ENCODE measurements around the gene KRT12. TPM values are rescaled to one million over a fixed set of nuclear protein-coding genes. Genes with fewer than 3 reads are reported as not detected.

The KRT12 gene
- total and polyA plus RNA-seq, 2 donors (not counting 1 experiment from before 2014, with no cell fraction given): not detected

- Histone ChIP-seq H3K27ac (ENCODE audit: insufficient read depth, low read length) (peak overlapping the region; percentile 68), H3K4me1 (ENCODE audit: control insufficient read depth, extremely low read depth, insufficient read depth, low read length) (no peaks in the 10 kb centered on the region), H3K4me3 (replicated peaks in 1 of 4; ENCODE audit: control extremely low read depth in 1 of 4, insufficient read depth in 1 of 4, low read depth in 3 of 4, low read length in 4 of 4) (peak overlapping the region; percentile 63 to 99 (median 78)), H3K9me3 (ENCODE audit: control insufficient read depth, insufficient read depth, low read depth, low read length) (no peaks in the 10 kb centered on the region), H3K27me3 (ENCODE audit: control insufficient read depth, insufficient read depth, low read length) (no peaks in the 10 kb centered on the region), H3K9ac (ENCODE audit: insufficient read depth, low read length) (peak overlapping the region; percentile 75), H3K36me3 (ENCODE audit: control insufficient read depth, insufficient read depth, low read length) (no peaks in the 10 kb centered on the region), H4K20me1 (ENCODE audit: control insufficient read depth, extremely low read depth, insufficient read depth, low read length) (no peaks in the 10 kb centered on the region), H3K4me2 (ENCODE audit: extremely low read depth, insufficient read depth, low read length) (peak overlapping the region; percentile 94), H2AFZ (ENCODE audit: low read length) (peak overlapping the region; percentile 86), H3K79me2 (ENCODE audit: control insufficient read depth, insufficient read depth, low read length) (peaks cover 3% of the 10 kb centered on the region)
- no peak for TF ChIP-seq CTCF (conservative IDR thresholded peaks at IDR 0.05 in 1 of 2, IDR thresholded peaks at IDR 0.05 in 1 of 2; ENCODE audit: low read depth in 1 of 2, low read length in 2 of 2)
- no peak for TF ChIP-seq EZH2 (IDR thresholded peaks at IDR 0.05; ENCODE audit: low read length, missing control alignments)
- peak; percentile 76 to 82 for DNase-seq (ENCODE audit: low read depth in 2 of 2)
Measured at GRCh38 chr17:40818733-40819527, 48.1 kb downstream of the KRT12 start.

- peak in 1 of 2 donors; percentile 8 for DNase-seq (ENCODE audit: low read depth in 2 of 2)
- Histone ChIP-seq H3K36me3 (ENCODE audit: control insufficient read depth, insufficient read depth, low read length) (no peaks in the 10 kb centered on the region), H3K27me3 (ENCODE audit: control insufficient read depth, insufficient read depth, low read length) (no peaks in the 10 kb centered on the region), H3K27ac (ENCODE audit: insufficient read depth, low read length) (peak overlapping the region; percentile 68), H4K20me1 (ENCODE audit: control insufficient read depth, extremely low read depth, insufficient read depth, low read length) (no peaks in the 10 kb centered on the region), H3K4me3 (replicated peaks in 1 of 4; ENCODE audit: control extremely low read depth in 1 of 4, insufficient read depth in 1 of 4, low read depth in 3 of 4, low read length in 4 of 4) (peak overlapping the region; percentile 63 to 99 (median 78)), H2AFZ (ENCODE audit: low read length) (peak overlapping the region; percentile 13), H3K9ac (ENCODE audit: insufficient read depth, low read length) (peak overlapping the region; percentile 75), H3K79me2 (ENCODE audit: control insufficient read depth, insufficient read depth, low read length) (peaks cover 3% of the 10 kb centered on the region), H3K4me2 (ENCODE audit: extremely low read depth, insufficient read depth, low read length) (peak overlapping the region; percentile 49), H3K9me3 (ENCODE audit: control insufficient read depth, insufficient read depth, low read depth, low read length) (no peaks in the 10 kb centered on the region), H3K4me1 (ENCODE audit: control insufficient read depth, extremely low read depth, insufficient read depth, low read length) (no peaks in the 10 kb centered on the region)
- TF ChIP-seq CTCF (conservative IDR thresholded peaks at IDR 0.05 in 1 of 2, IDR thresholded peaks at IDR 0.05 in 1 of 2; ENCODE audit: low read depth in 1 of 2, low read length in 2 of 2): no peak
- no peak for TF ChIP-seq EZH2 (IDR thresholded peaks at IDR 0.05; ENCODE audit: low read length, missing control alignments)
Measured at GRCh38 chr17:40818343-40818732, 48.7 kb downstream of the KRT12 start.

GRCh38 chr17:40817103-40817682 is 49.8 kb downstream of the KRT12 start:
- no peak overlapping the region for H3K4me3 ChIP-seq (replicated peaks in 1 of 4; ENCODE audit: control extremely low read depth in 1 of 4, insufficient read depth in 1 of 4, low read depth in 3 of 4, low read length in 4 of 4)
- TF ChIP-seq CTCF (conservative IDR thresholded peaks at IDR 0.05 in 1 of 2, IDR thresholded peaks at IDR 0.05 in 1 of 2; ENCODE audit: low read depth in 1 of 2, low read length in 2 of 2) (no peak), EZH2 (IDR thresholded peaks at IDR 0.05; ENCODE audit: low read length, missing control alignments) (no peak)
- no peak overlapping the region for H3K4me2 ChIP-seq (ENCODE audit: extremely low read depth, insufficient read depth, low read length)

More at GRCh38 chr17:40817103-40817682, 49.8 kb downstream of the KRT12 start:
- Histone ChIP-seq H3K36me3 (ENCODE audit: control insufficient read depth, insufficient read depth, low read length) (no peaks in the 10 kb centered on the region), H4K20me1 (ENCODE audit: control insufficient read depth, extremely low read depth, insufficient read depth, low read length) (no peaks in the 10 kb centered on the region), H3K9ac (ENCODE audit: insufficient read depth, low read length) (no peak overlapping the region), H3K27ac (ENCODE audit: insufficient read depth, low read length) (no peak overlapping the region), H3K27me3 (ENCODE audit: control insufficient read depth, insufficient read depth, low read length) (peaks cover under 1% of the 10 kb centered on the region), H3K79me2 (ENCODE audit: control insufficient read depth, insufficient read depth, low read length) (peaks cover 3% of the 10 kb centered on the region), H3K9me3 (ENCODE audit: control insufficient read depth, insufficient read depth, low read depth, low read length) (no peaks in the 10 kb centered on the region), H2AFZ (ENCODE audit: low read length) (no peak overlapping the region), H3K4me1 (ENCODE audit: control insufficient read depth, extremely low read depth, insufficient read depth, low read length) (no peaks in the 10 kb centered on the region)
- no peak for DNase-seq (ENCODE audit: low read depth in 2 of 2)
